ENCODE results near the gene ZNF880.
"Not testable (repeated sequence)": the region's sequence is repeated elsewhere in the genome, so short reads cannot be mapped to it uniquely, and the experiment has no call there.

Gene ZNF880

GRCh38 chr19:52369559-52370340 lies at the start of gene ZNF880:
TSS of gene ZNF880 (plus strand) at chr19:52369923. CDS start at chr19:52369966, 43 bp downstream.
- DNase-seq = peak; percentile 88

- no peak for DNase-seq
These were observed 47.3 kb upstream of the ZNF880 start for GRCh38 chr19:52322429-52322828.

DNA sequence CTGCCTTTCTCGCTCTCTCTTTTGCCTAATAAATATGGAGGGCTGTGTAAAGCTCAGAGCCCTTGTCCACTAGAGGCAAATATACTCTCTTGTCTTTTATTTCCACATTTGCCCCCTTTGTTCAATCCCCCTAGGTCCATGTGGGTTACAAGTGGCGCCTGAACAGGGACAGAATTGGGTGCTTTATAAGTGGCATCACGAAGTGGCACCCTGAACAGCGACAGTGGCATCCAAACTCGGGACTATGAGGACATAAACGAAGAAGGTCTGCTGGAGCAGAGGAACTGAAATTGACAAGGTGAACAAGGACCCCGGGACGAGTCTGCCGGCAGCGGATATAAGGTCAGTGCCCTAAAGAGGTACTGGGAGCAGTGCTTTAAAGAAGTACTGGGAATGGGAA lies 38.0 kb upstream of the ZNF880 start:
- DNase-seq = no peak

- DNase-seq = no peak
These were observed 34.0 kb upstream of the ZNF880 start for GRCh38 chr19:52335768-52336116.

DNA sequence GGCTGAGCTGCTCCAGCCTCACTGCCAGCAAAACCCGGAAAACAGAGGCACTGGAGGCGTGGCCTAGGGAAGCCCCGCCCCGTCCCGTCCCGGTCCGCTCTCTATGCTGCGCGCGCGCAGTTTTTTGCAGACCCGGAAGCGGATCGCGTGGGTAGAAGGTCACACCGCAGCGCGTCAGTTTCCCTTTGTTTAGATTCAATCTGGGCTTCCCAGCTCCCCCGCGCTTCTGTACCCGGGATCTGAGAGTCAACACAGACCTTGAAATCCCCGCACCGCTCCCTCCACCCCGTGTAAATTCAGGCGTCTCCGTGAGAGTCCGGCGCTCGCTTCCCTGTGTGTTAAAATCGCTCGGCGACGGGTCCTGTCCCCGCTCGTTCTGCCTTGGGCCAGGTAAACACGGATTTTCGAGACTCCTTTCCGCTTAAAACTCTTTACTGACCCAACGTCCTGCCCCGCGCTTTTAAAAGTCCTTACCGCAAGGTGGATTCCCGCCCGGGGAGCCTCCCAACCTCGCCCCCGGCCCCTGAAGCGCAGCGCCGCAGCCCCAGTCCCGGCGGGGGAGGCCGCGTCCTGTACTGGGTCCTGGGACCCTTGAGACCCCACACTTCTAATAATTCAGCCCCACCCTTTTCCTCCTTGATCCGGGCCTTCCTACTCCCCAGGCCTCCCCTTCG lies 33.5 kb upstream of the ZNF880 start, which contains the start of gene ZNF610:
TSS of gene ZNF610 (plus strand) at position 127 of the 674 bp plus-strand sequence. CDS start 12,930 bp downstream, outside the sequence.
- peak; percentile 83 for DNase-seq

GRCh38 chr19:52336791-52337381 lies 32.8 kb upstream of the ZNF880 start:
- no peak for DNase-seq

GRCh38 chr19:52339022-52339421 lies 30.7 kb upstream of the ZNF880 start:
- DNase-seq = not testable (repeated sequence)

GRCh38 chr19:52343548-52343947 lies 26.2 kb upstream of the ZNF880 start:
- DNase-seq = peak; percentile 30

DNA sequence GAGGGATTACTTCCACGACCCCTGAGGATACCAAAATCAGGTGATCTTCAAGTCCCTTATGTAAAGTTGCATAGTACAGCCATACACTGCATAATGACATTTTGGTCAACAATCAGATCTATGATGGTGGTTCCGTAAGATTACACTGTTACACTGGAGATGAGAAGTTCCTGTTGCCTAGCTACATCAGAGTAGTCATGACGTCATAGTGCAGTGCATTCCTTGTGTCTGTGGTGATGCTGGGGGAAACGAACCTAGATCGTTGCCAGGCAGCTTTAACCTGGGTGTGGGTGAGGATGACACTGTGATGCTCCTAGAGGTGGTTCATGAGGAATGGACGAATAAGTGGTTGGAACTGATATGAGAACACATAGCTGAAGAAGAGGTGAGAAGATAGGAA lies 24.6 kb upstream of the ZNF880 start:
- no peak for DNase-seq

DNA sequence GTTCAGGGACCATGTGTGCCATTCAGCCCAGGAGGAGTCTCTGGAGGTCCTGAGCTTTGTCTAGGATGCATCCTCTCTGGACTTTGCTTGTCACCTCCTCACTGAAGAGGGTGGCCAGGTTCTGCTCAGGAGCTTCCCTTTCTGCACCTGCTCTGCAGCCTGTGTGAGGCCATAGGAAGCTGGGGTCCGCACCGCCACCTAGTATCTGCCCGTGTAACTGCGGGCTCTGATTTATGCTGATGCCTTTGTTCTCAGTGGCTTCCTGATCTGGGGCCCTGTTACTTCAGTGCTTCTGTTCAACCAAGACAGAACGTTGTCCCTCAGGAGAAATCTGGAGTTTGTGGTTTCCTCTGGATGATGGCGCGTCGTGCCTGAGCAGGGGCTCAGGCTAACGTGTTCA lies 18.2 kb upstream of the ZNF880 start:
- no peak for DNase-seq

DNA sequence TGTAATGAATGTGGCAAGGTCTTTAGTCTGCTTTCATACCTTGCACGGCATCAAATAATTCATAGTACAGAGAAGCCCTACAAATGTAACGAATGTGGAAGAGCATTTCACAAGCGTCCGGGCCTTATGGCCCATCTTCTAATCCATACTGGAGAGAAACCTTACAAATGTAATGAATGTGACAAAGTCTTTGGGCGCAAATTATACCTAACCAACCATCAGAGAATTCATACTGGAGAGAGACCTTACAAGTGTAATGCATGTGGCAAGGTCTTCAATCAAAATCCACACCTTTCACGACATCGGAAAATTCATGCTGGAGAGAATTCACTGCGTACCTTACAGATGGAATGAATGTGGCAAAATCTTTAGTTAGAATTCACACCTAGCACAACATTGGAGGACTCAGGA lies 3.3 kb upstream of the ZNF880 start:
- DNase-seq = no peak

- no peak for DNase-seq
These were observed 603 bp downstream of the ZNF880 start for GRCh38 chr19:52370341-52370710.

DNA sequence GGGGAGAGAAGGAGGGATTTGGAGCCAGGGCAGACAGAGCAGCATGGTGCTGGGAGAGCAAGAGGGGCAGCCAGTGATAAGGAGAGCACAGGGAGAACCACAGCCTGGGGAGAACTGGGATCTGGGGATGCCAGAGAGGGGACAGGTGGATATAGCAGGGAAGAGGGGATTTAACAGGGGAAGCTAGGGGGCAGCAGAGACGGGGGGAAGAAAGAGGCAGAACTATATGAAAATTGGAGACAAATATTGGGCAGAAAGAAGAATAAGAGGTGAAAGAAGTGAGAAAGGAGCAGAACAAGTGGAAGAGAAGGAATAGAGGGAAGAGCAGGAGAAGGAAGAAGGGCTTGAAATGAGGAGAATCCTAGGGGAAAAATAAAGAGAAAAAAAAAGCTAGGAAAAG lies 21.4 kb downstream of the ZNF880 start:
- DNase-seq = no peak

GRCh38 chr19:52397310-52398080 lies 27.8 kb downstream of the ZNF880 start, which contains the start of gene ZNF528:
TSS of gene ZNF528 (plus strand) at chr19:52397849. CDS start at chr19:52402014, 4,165 bp downstream.
- DNase-seq = peak; percentile 89

GRCh38 chr19:52398081-52398441 lies 28.3 kb downstream of the ZNF880 start:
- peak; percentile 2 for DNase-seq

DNA sequence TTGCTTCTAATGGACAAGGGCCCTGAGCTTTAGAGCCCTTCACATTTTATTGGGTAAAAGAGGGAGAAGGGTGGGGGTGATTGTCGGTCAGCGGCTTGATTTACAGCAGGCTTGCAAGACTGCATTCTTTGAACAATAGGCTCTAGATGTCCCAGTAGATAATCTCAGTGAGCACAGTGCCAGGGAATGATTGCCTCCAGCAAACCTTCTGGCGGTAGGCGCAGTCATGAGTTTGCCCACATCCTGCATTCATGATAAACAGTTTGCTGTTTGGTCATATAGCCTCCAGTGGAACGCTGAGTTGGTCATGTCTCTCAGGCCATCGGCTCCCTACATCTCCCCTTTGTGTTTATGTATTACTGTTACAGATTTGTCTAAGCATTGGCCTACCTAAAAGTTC lies 40.6 kb downstream of the ZNF880 start:
- DNase-seq = no peak

- no peak for DNase-seq
These were observed 46.0 kb downstream of the ZNF880 start for GRCh38 chr19:52415711-52416110.

GRCh38 chr19:52428937-52429336 lies 59.2 kb downstream of the ZNF880 start, which contains the start of gene ZNF534:
TSS of gene ZNF534 (plus strand) at chr19:52429148. CDS start at chr19:52431475, 2,327 bp downstream.
- no peak for DNase-seq
